K562 (cell line): Measurements from ENCODE around the gene ZNF649. TPM values are rescaled to one million over a fixed set of nuclear protein-coding genes. Genes with fewer than 3 reads are reported as not detected.
A peak's percentile ranks its signal among the peaks of the same experiment; 100 is the strongest.

Experiments
- ATAC-seq: fragments of 200-7000 bp; cut with Tn5 transposase; 3 replicates; pipeline ENCODE4 v1.9.1; 2020; ENCODE audit warnings: moderate library complexity
- BruUV-seq: library from RNA; stranded (reverse); fragments of 400-500 nt; replicated peaks from 2 replicates; lab custom pipeline; 2021; lab: Mats Ljungman, UMichigan
- CTCF ChIA-PET: fragments of 300-600 bp; formaldehyde crosslinking; extraction: SDS; loops from one replicate; lab custom pipeline; 2021; ENCODE audit warnings: low intra/inter-chr PET ratio; lab: Yijun Ruan, JAX
- POLR2A ChIA-PET: fragments of 300-600, 350-650 bp; sonication (Branson Sonifier 250); formaldehyde crosslinking; extraction: SDS; loops from one replicate; lab custom pipeline; 2021; ENCODE audit warnings: antibody characterized with exemption, inconsistent platforms; lab: Yijun Ruan, JAX
- DNase-seq, 4 experiments: peaks; one replicate each; pipeline versions ENCODE4 v3.0.0 to v3.0.0-alpha.2; 2011 to 2018; ENCODE audit warnings: low spot score in 3 of 4, mixed read lengths in 3 of 4; ENCODE audit errors: extremely low read depth in 1 of 4
- FAIRE-seq: peaks from 2 replicates; lab custom pipeline; 2011; peaks lifted over from hg19 to GRCh38; lab: Jason Lieb, UNC
- H2AFZ ChIP-seq: 2 replicates; pipeline ENCODE4 v1.6.0; 2011; ENCODE audit warnings: low read depth, low read length, control low read depth, inconsistent platforms
- H3K27ac ChIP-seq: fragments of 200-600 bp; 3 replicates; pipeline ENCODE4 v1.8.0; 2011; ENCODE audit warnings: low read depth, mild to moderate bottlenecking, control low read depth, inconsistent platforms, low read length, moderate library complexity, mixed read lengths; ENCODE audit errors: extremely low read depth
- H3K27me3 ChIP-seq, 2 experiments: fragments of 300-600 bp in 1 of 2; 2 replicates in 1 of 2; 3 replicates in 1 of 2; pipeline versions ENCODE4 v1.6.0 to v1.8.0; 2011; ENCODE audit warnings: inconsistent platforms in 2 of 2, low read length in 2 of 2, mild to moderate bottlenecking in 1 of 2, mixed read lengths in 1 of 2, moderate library complexity in 1 of 2; ENCODE audit not compliant: control insufficient read depth in 2 of 2, insufficient read depth in 2 of 2
- H3K36me3 ChIP-seq: fragments of 300-600 bp; 3 replicates; pipeline ENCODE4 v1.8.0; 2011; ENCODE audit warnings: mild to moderate bottlenecking, low read length, inconsistent platforms; ENCODE audit not compliant: control insufficient read depth, insufficient read depth
- H3K4me1 ChIP-seq, 2 experiments: fragments of 200-600 bp in 1 of 2; replicated peaks in 1 of 2; 2 replicates in 1 of 2; 3 replicates in 1 of 2; pipeline versions ENCODE4 v1.5.1 to v1.8.0; 2011; ENCODE audit warnings: inconsistent platforms in 2 of 2, low read length in 2 of 2, mild to moderate bottlenecking in 1 of 2, mixed read lengths in 1 of 2, moderate library complexity in 1 of 2; ENCODE audit not compliant: control insufficient read depth in 2 of 2, insufficient read depth in 2 of 2
- H3K4me2 ChIP-seq: 2 replicates; pipeline ENCODE4 v1.6.1; 2011; ENCODE audit warnings: low read length, control low read depth, inconsistent platforms, mixed read lengths; ENCODE audit not compliant: insufficient read depth
- H3K4me3 ChIP-seq: fragments of 200-600 bp; sonication (generic), shearing (Covaris generic); 2 replicates; pipeline ENCODE4 v1.5.1; 2016; ENCODE audit warnings: control low read depth, inconsistent platforms
- H3K79me2 ChIP-seq: fragments of 200-600 bp; 3 replicates; pipeline ENCODE4 v1.8.0; 2011; ENCODE audit warnings: low read length, inconsistent platforms; ENCODE audit not compliant: control insufficient read depth, insufficient read depth
- H3K9ac ChIP-seq, 2 experiments: 2 replicates each; pipeline versions ENCODE4 v1.6.0 to v1.6.1; 2011; ENCODE audit warnings: low read depth in 2 of 2, low read length in 2 of 2, control low read depth in 1 of 2, inconsistent platforms in 1 of 2, mild to moderate bottlenecking in 1 of 2, mixed read lengths in 1 of 2; ENCODE audit not compliant: insufficient read depth in 1 of 2
- H3K9me1 ChIP-seq: one replicate; pipeline ENCODE4 v1.6.0; 2011; ENCODE audit warnings: inconsistent platforms, mild to moderate bottlenecking, low read length, moderate library complexity; ENCODE audit not compliant: control insufficient read depth, insufficient read depth
- H3K9me3 ChIP-seq: replicated peaks from 2 replicates; pipeline ENCODE4 v1.5.1; 2011; ENCODE audit warnings: low read depth, low read length, inconsistent platforms; ENCODE audit not compliant: control insufficient read depth, insufficient read depth
- H4K20me1 ChIP-seq: replicated peaks from 2 replicates; pipeline ENCODE4 v1.6.1; 2011; ENCODE audit warnings: low read length, inconsistent platforms, mixed read lengths; ENCODE audit not compliant: control insufficient read depth, insufficient read depth
- HCFC1 ChIP-seq: IDR thresholded peaks from 2 replicates; pipeline ENCODE4 v1.6.1; 2012; ENCODE audit warnings: low read depth, low read length, improper control_type of control experiment
- LCOR ChIP-seq: sonication (generic); formaldehyde crosslinking; IDR thresholded peaks from 2 replicates; pipeline ENCODE4 v1.8.0; 2022; ENCODE audit warnings: mild to moderate bottlenecking, missing genetic modification reagents
- MXI1 ChIP-seq: IDR thresholded peaks from 2 replicates; pipeline ENCODE4 v1.6.1; 2011; ENCODE audit warnings: low read depth, mild to moderate bottlenecking, improper control_type of control experiment, low read length
- NFRKB ChIP-seq: fragments of 450-650 bp; IDR thresholded peaks from 2 replicates; pipeline ENCODE4 v1.6.1; 2016; ENCODE audit warnings: low read depth
- POLR2H ChIP-seq: IDR thresholded peaks from 2 replicates; pipeline ENCODE4 v1.6.1; 2016; ENCODE audit warnings: missing genetic modification characterization, low read depth, mild to moderate bottlenecking, control low read depth, missing compliant biosample characterization, moderate library complexity
- RAD51 ChIP-seq: fragments of 450-650 bp; IDR thresholded peaks from 2 replicates; pipeline ENCODE4 v1.7.1; 2016; ENCODE audit warnings: low read depth, mild to moderate bottlenecking, borderline replicate concordance
- VEZF1 ChIP-seq: fragments of 200-800 bp; sonication (Bioruptor generic); IDR thresholded peaks from 2 replicates; pipeline ENCODE4 v1.6.1; 2017; ENCODE audit warnings: missing genetic modification characterization, missing compliant biosample characterization
- ZNF184 ChIP-seq: sonication (generic); formaldehyde crosslinking; IDR thresholded peaks from 2 replicates; pipeline ENCODE4 v1.5.0; 2020; ENCODE audit warnings: missing genetic modification reagents
- ZNF239 ChIP-seq: fragments of 250-450 bp; sonication (Bioruptor Pico); IDR thresholded peaks from 2 replicates; pipeline ENCODE4 v1.4.0; 2020; ENCODE audit warnings: mild to moderate bottlenecking
- ZNF324 ChIP-seq: fragments of 250-450 bp; sonication (Bioruptor Pico); IDR thresholded peaks from 2 replicates; pipeline ENCODE4 v1.4.0; 2020; ENCODE audit warnings: mild to moderate bottlenecking
- WGBS: fragments of 100-300 bp; shearing (Covaris generic); methylation state at CpG from one replicate; pipeline ENCODE4 v1.1.6; 2016; ENCODE audit warnings: low coverage, mixed read lengths; ENCODE audit not compliant: insufficient coverage; ENCODE audit errors: missing lambda C conversion rate; 5-methylcytosine and 5-hydroxymethylcytosine counted together
- in situ Hi-C: fragments of 300-500 bp; cut with MboI; formaldehyde crosslinking; loops from 4 replicates; pipeline ENCODE4 v1.15.0; 2018; ENCODE audit warnings: inconsistent platforms, mixed read lengths
- intact Hi-C: fragments of 100-400 bp; cut with micrococcal nuclease; formaldehyde crosslinking; loops from 2 replicates; pipeline ENCODE4 v1.14.2; 2022
- polyA plus RNA-seq, 8 experiments: library from polyadenylated mRNA; depleted of rRNA in 4 of 8; stranded (reverse) in 5 of 8; unstranded in 3 of 8; fragments of >200 nt; fragmentation: Nextera tagmentation in 2 of 8; fragmentation: Illumina TruSeq in 1 of 8; extraction: Ambion mirVana in 2 of 8; extraction: Trizol in 1 of 8; gene quantifications; 2 replicates each; pipeline versions ENCODE4 v1.2.1 to v1.2.3, GENCODE V29; 2011 to 2014; ENCODE audit warnings: inconsistent platforms in 1 of 8, missing spikeins in 1 of 8
- total RNA-seq, 7 experiments: library from RNA; depleted of rRNA in 6 of 7; stranded (reverse); fragments of >200 nt in 6 of 7; fragmentation: Illumina TruSeq in 2 of 7; extraction: Trizol in 2 of 7; gene quantifications; 2 replicates each; pipeline versions ENCODE4 v1.2.1 to v1.2.3, GENCODE V29; 2011 to 2021; ENCODE audit warnings: low replicate concordance in 1 of 7
- TF ChIP-seq, protein P1 (sequence below): sonication (generic); formaldehyde crosslinking; IDR thresholded peaks from 2 replicates; pipeline ENCODE4 v1.9.0; 2022; ENCODE audit warnings: mild to moderate bottlenecking, missing genetic modification reagents

The ZNF649 gene
- total and polyA plus RNA-seq, 9 of the 15 experiments (the other 6 are each of a cell fraction or from before 2014, with no cell fraction given): 1.4 to 14.9 (median 8.3) TPM

GRCh38 chr19:51926784-51927741 lies 22.2 kb upstream of the ZNF649 start, which contains the start of gene ZNF613:
Gene ZNF613 (plus strand): TSS chr19:51927472. CDS start chr19:51936221, 8,749 bp downstream.
- POLR2A ChIA-PET: interaction anchor here (0.5 kb wide), 1 partner anchor 8 kb away, joined by 3 read pairs; no protein-coding TSS in a partner anchor
- no TSS peak for BruUV-seq
- intact Hi-C loops (no loop called here), in situ Hi-C loops (no loop called here)
- Histone ChIP-seq H2AFZ (peak within 1 kb of the TSS; percentile 98), H3K4me1 (no peaks in the 10 kb centered on the region; a peak in 2 of 5 replicates), H3K79me2 (peaks cover 11% of the 10 kb centered on the region; the same call in 2 of the 3 replicates), H3K9ac (peak within 1 kb of the TSS; percentile 83 to 84), H3K9me3 (peaks cover 19% of the 10 kb centered on the region), H3K4me3 (peak within 1 kb of the TSS; percentile 68), H3K27ac (peak within 1 kb of the TSS; percentile 82), H3K9me1 (no peaks in the 10 kb centered on the region), H4K20me1 (no peaks in the 10 kb centered on the region), H3K4me2 (peak within 1 kb of the TSS; percentile 91), H3K36me3 (no peaks in the 10 kb centered on the region), H3K27me3 (no peaks in the 10 kb centered on the region)
- CTCF ChIA-PET: interaction anchor here (0.6 kb wide), 1 partner anchor 167 kb away, joined by 3 read pairs; no protein-coding TSS in a partner anchor
- FAIRE-seq (peak; percentile 97), DNase-seq (peak; percentile 90 to 95 (median 91)), ATAC-seq (peak; percentile 97)
- WGBS: 2% methylated on average over 50 of the region's 52 CpGs
- TF ChIP-seq LCOR (CRISPR knock-in tag): 0 out of 2 replicates have a peak, but pooled peaks have one; percentile 44
- peak; percentile 45; the same call in 1 of the 2 replicates for TF ChIP-seq ZNF239 (CRISPR knock-in tag)
- peak; percentile 77; the same call in 1 of the 2 replicates for TF ChIP-seq NFRKB
- no peak for TF ChIP-seq RAD51
- TF ChIP-seq ZNF324 (CRISPR knock-in tag): 0 out of 2 replicates have a peak, but pooled peaks have one; percentile 19
- TF ChIP-seq VEZF1 (CRISPR knock-in tag): peak; percentile 51
- TF ChIP-seq POLR2H (tag): no peak
- TF ChIP-seq ZNF184: no peak
- TF ChIP-seq, protein P1, sequence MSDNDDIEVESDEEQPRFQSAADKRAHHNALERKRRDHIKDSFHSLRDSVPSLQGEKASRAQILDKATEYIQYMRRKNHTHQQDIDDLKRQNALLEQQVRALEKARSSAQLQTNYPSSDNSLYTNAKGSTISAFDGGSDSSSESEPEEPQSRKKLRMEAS (CRISPR knock-in tag): peak; percentile 60; the same call in 1 of the 2 replicates
- peak; percentile 81 for TF ChIP-seq HCFC1
- TF ChIP-seq MXI1: no peak
